ENCODE measurements around the gene PSAT1. TPM values are rescaled to one million over a fixed set of nuclear protein-coding genes. Genes with fewer than 3 reads are reported as not detected.

Gene PSAT1
- total RNA-seq, 2 experiments from 2014 or later: 110 to 112 TPM

- Mint-ChIP-seq H3K4me1 (ENCODE audit: low read depth) (peaks cover 11% of the 10 kb centered on the region), H3K4me3 (no peak overlapping the region), H3K9me3 (ENCODE audit: insufficient read depth) (no peaks in the 10 kb centered on the region), H3K36me3 (ENCODE audit: low read depth) (peaks cover 6% of the 10 kb centered on the region), H3K27ac (no peak overlapping the region), H3K27me3 (ENCODE audit: low read depth) (no peaks in the 10 kb centered on the region)
- CTCF ChIA-PET: no interaction called here
- POLR2A ChIA-PET: no interaction called here
- no peak for DNase-seq
- no peak for ATAC-seq
These were observed 59.7 kb downstream of the PSAT1 start for GRCh38 chr9:78356634-78357033.

- H3K36me3 Mint-ChIP-seq (ENCODE audit: low read depth): peaks cover 6% of the 10 kb centered on the region
- no peaks in the 10 kb centered on the region for H3K27me3 Mint-ChIP-seq (ENCODE audit: low read depth)
- no peaks in the 10 kb centered on the region for H3K9me3 Mint-ChIP-seq (ENCODE audit: insufficient read depth)
- ChIA-PET CTCF (interaction anchor here (0.9 kb wide), 1 partner anchor 64 kb away, joined by 3 read pairs; no protein-coding TSS in a partner anchor), POLR2A (no interaction called here)
- H3K4me3 Mint-ChIP-seq: no peak overlapping the region
- H3K4me1 Mint-ChIP-seq (ENCODE audit: low read depth): peaks cover 4% of the 10 kb centered on the region
- DNase-seq (no peak), ATAC-seq (no peak)
- H3K27ac Mint-ChIP-seq: no peak overlapping the region
These were observed 60.4 kb downstream of the PSAT1 start for GRCh38 chr9:78357165-78357873.

- no peak overlapping the region for H3K27ac Mint-ChIP-seq
- POLR2A ChIA-PET: no interaction called here
- no peaks in the 10 kb centered on the region for H3K9me3 Mint-ChIP-seq (ENCODE audit: insufficient read depth)
These were observed 61.6 kb downstream of the PSAT1 start for GRCh38 chr9:78358329-78359051.

GRCh38 chr9:78363221-78363620 is 66.3 kb downstream of the PSAT1 start:
- no peaks in the 10 kb centered on the region for H3K27me3 Mint-ChIP-seq (ENCODE audit: low read depth)
- CTCF ChIA-PET: no interaction called here
- DNase-seq: no peak

More at GRCh38 chr9:78358329-78359051, 61.6 kb downstream of the PSAT1 start:
- DNase-seq (no peak), ATAC-seq (no peak)
- CTCF ChIA-PET: interaction anchor here (0.9 to 1.3 kb wide), 3 partner anchors 13 to 99 kb away, joined by 3 read pairs; no protein-coding TSS in a partner anchor
- no peak overlapping the region for H3K4me3 Mint-ChIP-seq
- H3K4me1 Mint-ChIP-seq (ENCODE audit: low read depth): peaks cover 2% of the 10 kb centered on the region
- H3K27me3 Mint-ChIP-seq (ENCODE audit: low read depth): no peaks in the 10 kb centered on the region
- peaks cover 6% of the 10 kb centered on the region for H3K36me3 Mint-ChIP-seq (ENCODE audit: low read depth)

GRCh38 chr9:78365748-78366697 is 69.1 kb downstream of the PSAT1 start:
- Mint-ChIP-seq H3K4me1 (ENCODE audit: low read depth) (no peaks in the 10 kb centered on the region), H3K4me3 (no peak overlapping the region), H3K27ac (no peak overlapping the region), H3K27me3 (ENCODE audit: low read depth) (peaks cover 4% of the 10 kb centered on the region), H3K36me3 (ENCODE audit: low read depth) (no peaks in the 10 kb centered on the region), H3K9me3 (ENCODE audit: insufficient read depth) (no peaks in the 10 kb centered on the region)
- DNase-seq (no peak), ATAC-seq (no peak)
- ChIA-PET CTCF (interaction anchor here (1.0 to 1.8 kb wide), 5 partner anchors 11 to 245 kb away, joined by 3 to 5 read pairs (median 4); no protein-coding TSS in a partner anchor), POLR2A (no interaction called here)

More at GRCh38 chr9:78363221-78363620, 66.3 kb downstream of the PSAT1 start:
- H3K9me3 Mint-ChIP-seq (ENCODE audit: insufficient read depth): no peaks in the 10 kb centered on the region
- H3K4me3 Mint-ChIP-seq: no peak overlapping the region
- no peaks in the 10 kb centered on the region for H3K36me3 Mint-ChIP-seq (ENCODE audit: low read depth)
- H3K27ac Mint-ChIP-seq: no peak overlapping the region
- POLR2A ChIA-PET: interaction anchor here (0.9 kb wide), 1 partner anchor 66 kb away, joined by 3 read pairs; the partner anchor contains the start of gene PSAT1
- no peak for ATAC-seq
- no peaks in the 10 kb centered on the region for H3K4me1 Mint-ChIP-seq (ENCODE audit: low read depth)

GRCh38 chr9:78366827-78367226 is 69.9 kb downstream of the PSAT1 start:
- no peak overlapping the region for H3K27ac Mint-ChIP-seq
- H3K27me3 Mint-ChIP-seq (ENCODE audit: low read depth): peaks cover 4% of the 10 kb centered on the region
- ChIA-PET CTCF (interaction anchor here (0.6 to 1.8 kb wide), 4 partner anchors 11 to 246 kb away, joined by 3 to 4 read pairs (median 3); no protein-coding TSS in a partner anchor), POLR2A (no interaction called here)
- no peaks in the 10 kb centered on the region for H3K36me3 Mint-ChIP-seq (ENCODE audit: low read depth)
- no peak overlapping the region for H3K4me3 Mint-ChIP-seq
- no peaks in the 10 kb centered on the region for H3K4me1 Mint-ChIP-seq (ENCODE audit: low read depth)
- DNase-seq (no peak), ATAC-seq (no peak)
- H3K9me3 Mint-ChIP-seq (ENCODE audit: insufficient read depth): no peaks in the 10 kb centered on the region

- Mint-ChIP-seq H3K9me3 (ENCODE audit: insufficient read depth) (no peaks in the 10 kb centered on the region), H3K27ac (no peak overlapping the region), H3K4me3 (no peak overlapping the region), H3K36me3 (ENCODE audit: low read depth) (no peaks in the 10 kb centered on the region), H3K4me1 (ENCODE audit: low read depth) (no peaks in the 10 kb centered on the region), H3K27me3 (ENCODE audit: low read depth) (peaks cover 7% of the 10 kb centered on the region)
- no peak for DNase-seq
- ATAC-seq: no peak
- CTCF ChIA-PET: interaction anchor here (0.6 to 4.6 kb wide), 6 partner anchors 14 to 129 kb away, joined by 3 to 63 read pairs (median 4); no protein-coding TSS in a partner anchor
- POLR2A ChIA-PET: no interaction called here
These were observed 71.3 kb downstream of the PSAT1 start for GRCh38 chr9:78368236-78368635.

- Mint-ChIP-seq H3K27ac (no peak overlapping the region), H3K27me3 (ENCODE audit: low read depth) (peaks cover 9% of the 10 kb centered on the region), H3K4me3 (no peak overlapping the region), H3K4me1 (ENCODE audit: low read depth) (no peaks in the 10 kb centered on the region), H3K9me3 (ENCODE audit: insufficient read depth) (no peaks in the 10 kb centered on the region), H3K36me3 (ENCODE audit: low read depth) (no peaks in the 10 kb centered on the region)
- ATAC-seq: peak; percentile 57
- DNase-seq: peak; percentile 67
- ChIA-PET CTCF (interaction anchor here (0.6 to 4.6 kb wide), 35 partner anchors 9 to 699 kb away, joined by 3 to 63 read pairs (median 4); partner anchors contain the start of genes GNAQ and PSAT1), POLR2A (interaction anchor here (0.7 kb wide), 1 partner anchor 72 kb away, joined by 3 read pairs; no protein-coding TSS in a partner anchor)
These were observed 72.8 kb downstream of the PSAT1 start for GRCh38 chr9:78369639-78370219.

GRCh38 chr9:78370991-78371390 is 74.1 kb downstream of the PSAT1 start:
- DNase-seq (no peak), ATAC-seq (no peak)
- CTCF ChIA-PET: interaction anchor here (1.1 to 4.6 kb wide), 9 partner anchors 12 to 393 kb away, joined by 3 to 63 read pairs (median 5); no protein-coding TSS in a partner anchor
- Mint-ChIP-seq H3K27ac (no peak overlapping the region), H3K4me1 (ENCODE audit: low read depth) (no peaks in the 10 kb centered on the region), H3K36me3 (ENCODE audit: low read depth) (no peaks in the 10 kb centered on the region), H3K27me3 (ENCODE audit: low read depth) (peaks cover 9% of the 10 kb centered on the region), H3K9me3 (ENCODE audit: insufficient read depth) (no peaks in the 10 kb centered on the region), H3K4me3 (no peak overlapping the region)
- POLR2A ChIA-PET: no interaction called here

- H3K27me3 Mint-ChIP-seq (ENCODE audit: low read depth): peaks cover 9% of the 10 kb centered on the region
- ChIA-PET CTCF (interaction anchor here (1.2 to 4.6 kb wide), 2 partner anchors 13 to 113 kb away, joined by 3 to 63 read pairs; no protein-coding TSS in a partner anchor), POLR2A (no interaction called here)
- H3K27ac Mint-ChIP-seq: no peak overlapping the region
- H3K4me3 Mint-ChIP-seq: no peak overlapping the region
- ATAC-seq (no peak), DNase-seq (no peak)
- H3K4me1 Mint-ChIP-seq (ENCODE audit: low read depth): no peaks in the 10 kb centered on the region
- H3K9me3 Mint-ChIP-seq (ENCODE audit: insufficient read depth): no peaks in the 10 kb centered on the region
- no peaks in the 10 kb centered on the region for H3K36me3 Mint-ChIP-seq (ENCODE audit: low read depth)
These were observed 75.1 kb downstream of the PSAT1 start for GRCh38 chr9:78371981-78372380.

All from activated CD8-positive, alpha-beta T cell treated with anti-CD3 and anti-CD28 coated beads, Interleukin-2, amount 10 ng/mL, durations not matched to agents 7 days and 5 days (primary cell).